ENCODE results near the gene SLC26A9. TPM values are rescaled to one million over a fixed set of nuclear protein-coding genes. Genes with fewer than 3 reads are reported as not detected.

The SLC26A9 gene
- total and polyA plus RNA-seq, 2 of the 4 experiments (the other 2 are of a cell fraction) = not detected

GRCh38 chr1:205945069-205945468, 1.8 kb upstream of the SLC26A9 start:
- POLR2A ChIA-PET (ENCODE audit: unreplicated experiment) = no interaction called here

More at GRCh38 chr1:205945069-205945468, 1.8 kb upstream of the SLC26A9 start:
- ATAC-seq (ENCODE audit: low read depth) (no peak), DNase-seq (no peak)
- H3K9me1 ChIP-seq (ENCODE audit: insufficient read depth, low read length) = no peaks in the 10 kb centered on the region
- no peak overlapping the region for H3K18ac ChIP-seq (ENCODE audit: low read depth, low read length)
- no peak overlapping the region for H3K4me2 ChIP-seq (ENCODE audit: low read depth, low read length)
- H2BK120ac ChIP-seq (ENCODE audit: low read depth, low read length) = no peak overlapping the region
- no peak overlapping the region for H3K4me3 ChIP-seq (ENCODE audit: insufficient read depth, low read depth, low read length)
- no peak overlapping the region for H3K4ac ChIP-seq (ENCODE audit: low read depth, low read length)
- H2AK9ac ChIP-seq (replicated peaks; ENCODE audit: low read depth, low read length, poor library complexity) = no peak overlapping the region
- no peak overlapping the region for H2BK5ac ChIP-seq (ENCODE audit: low read depth, low read length, poor library complexity, severe bottlenecking)
- in situ Hi-C loops (cut with MboI; ENCODE audit: low sequenced_read_pairs) = no loop called here
- WGBS, 2 experiments (ENCODE audit: extremely low coverage in 2 of 2, insufficient read length in 1 of 2) = 57% methylated on average over 1 of the region's 3 CpGs; no CpG with 5 or more reads in 1 of the 2 experiments
- H2AK5ac ChIP-seq (ENCODE audit: low read depth, low read length) = no peak overlapping the region
- H3K23ac ChIP-seq (ENCODE audit: low read depth, low read length) = no peak overlapping the region
- dilution Hi-C loops (cut with HindIII; ENCODE audit: low sequenced_read_pairs, unreplicated experiment) = no loop called here
- no peak overlapping the region for H2BK20ac ChIP-seq (ENCODE audit: low read depth, low read length)
- CTCF ChIA-PET = no interaction called here
- H3K9ac ChIP-seq (ENCODE audit: low read depth, low read length) = no peak overlapping the region
- H3K27me3 ChIP-seq (ENCODE audit: control insufficient read depth, insufficient read depth, low read length) = peaks cover 74% of the 10 kb centered on the region
- TF ChIP-seq CTCF (conservative IDR thresholded peaks at IDR 0.05; ENCODE audit: low read depth, low read length) (no peak), NFE2L2 (IDR thresholded peaks at IDR 0.05; ENCODE audit: low read depth, low read length) (no peak)
- H2BK15ac ChIP-seq (ENCODE audit: low read depth, low read length) = no peak overlapping the region
- no peaks in the 10 kb centered on the region for H3K4me1 ChIP-seq (ENCODE audit: control insufficient read depth, insufficient read depth, low read length)
- no peaks in the 10 kb centered on the region for H3K36me3 ChIP-seq (ENCODE audit: control insufficient read depth, insufficient read depth, low read length)
- H3K79me1 ChIP-seq (ENCODE audit: low read depth in 1 of 2, low read length in 2 of 2) = no peaks in the 10 kb centered on the region
- H4K8ac ChIP-seq (ENCODE audit: low read depth in 2 of 2, low read length in 2 of 2) = no peak overlapping the region
- no peak overlapping the region for H4K5ac ChIP-seq (ENCODE audit: low read depth, low read length)
- H3K14ac ChIP-seq (replicated peaks; ENCODE audit: low read depth, low read length) = no peak overlapping the region
- no peak overlapping the region for H4K91ac ChIP-seq (ENCODE audit: insufficient read depth, low read depth, low read length)
- no TSS peak for BruUV-seq (replicated peaks)
- no peaks in the 10 kb centered on the region for H3K9me3 ChIP-seq (ENCODE audit: control insufficient read depth, insufficient read depth, low read length)
- no peaks in the 10 kb centered on the region for H4K20me1 ChIP-seq (ENCODE audit: insufficient read depth, low read length)
- no peak overlapping the region for H3K56ac ChIP-seq (ENCODE audit: extremely low read depth, insufficient read depth, low read length)
- no peak overlapping the region for H2AFZ ChIP-seq (replicated peaks; ENCODE audit: low read length, poor library complexity)
- intact Hi-C loops (cut with micrococcal nuclease) = no loop called here
- no peak overlapping the region for H3K27ac ChIP-seq (ENCODE audit: insufficient read depth, low read length)
